ENCODE results near the gene RASGRP1.

Gene RASGRP1

DNA sequence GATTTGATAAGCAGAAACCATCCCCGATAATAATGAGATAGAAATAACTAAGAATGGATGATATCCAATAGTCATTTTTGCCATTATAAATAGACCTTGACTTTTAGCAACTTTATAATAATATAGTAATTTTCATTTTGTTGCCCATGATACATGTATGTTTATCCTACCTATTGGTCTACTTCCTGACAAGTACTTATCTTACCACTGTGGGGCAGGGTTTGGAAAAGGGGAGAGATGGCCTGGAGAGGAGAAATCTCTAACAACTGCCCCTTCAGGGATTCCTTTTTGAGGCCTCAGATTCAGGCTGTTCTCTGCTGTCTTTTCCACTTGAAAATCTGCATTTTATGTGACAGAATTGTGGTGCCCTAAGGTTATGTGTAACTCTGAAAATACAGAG lies 68.5 kb downstream of the RASGRP1 start:
- no peak for DNase-seq

DNA sequence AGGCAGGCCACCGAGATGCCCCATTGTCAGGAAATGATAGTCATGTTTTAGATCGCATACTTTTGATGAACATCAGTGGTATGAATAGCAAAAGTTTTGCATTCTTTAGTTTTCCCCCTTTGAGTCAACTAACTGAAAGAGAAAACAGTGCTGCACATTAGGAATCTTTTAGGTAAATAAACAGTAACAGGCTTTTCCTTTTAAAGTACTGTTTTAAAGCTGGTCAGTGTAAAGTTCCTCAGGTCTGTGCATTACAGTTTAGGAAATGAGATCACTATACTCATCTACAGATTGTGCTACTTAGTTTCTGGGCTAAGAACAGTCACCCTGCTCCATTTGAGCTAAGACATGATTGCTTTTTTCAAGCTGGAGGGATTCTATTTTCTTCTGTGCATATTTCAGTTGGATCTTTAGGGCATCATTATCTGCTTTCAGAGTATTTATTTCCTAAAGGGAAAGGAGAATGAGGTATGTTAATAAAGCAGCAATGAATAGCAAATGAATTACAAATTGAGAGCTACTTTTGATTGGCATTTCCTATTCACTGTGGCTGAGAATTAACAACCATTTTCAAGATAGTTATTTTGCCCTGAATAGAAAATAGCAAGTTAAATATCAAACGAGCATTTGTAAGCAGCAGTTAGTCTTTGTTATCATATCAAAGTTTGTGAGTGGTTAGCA lies 74.2 kb downstream of the RASGRP1 start:
- no peak for DNase-seq

DNA sequence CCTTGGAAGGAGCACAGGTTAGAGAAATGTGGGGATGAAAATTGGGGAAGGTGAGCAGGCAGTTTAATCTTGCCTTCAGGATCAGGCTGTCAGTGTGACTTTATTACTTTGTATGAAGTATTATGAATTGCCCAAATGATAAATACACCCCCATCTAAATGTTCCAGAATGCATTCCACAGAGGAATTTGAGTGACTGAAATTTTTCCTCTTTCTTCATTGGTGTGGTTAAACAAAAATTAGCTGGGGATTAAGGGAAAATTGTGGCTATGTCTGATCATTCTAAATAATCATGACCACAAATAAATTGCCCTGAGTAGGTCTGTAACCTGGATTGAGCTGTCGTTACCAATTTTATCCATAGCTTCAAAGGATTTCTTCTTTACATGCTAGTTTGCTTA lies 77.2 kb downstream of the RASGRP1 start:
- DNase-seq: no peak

DNA sequence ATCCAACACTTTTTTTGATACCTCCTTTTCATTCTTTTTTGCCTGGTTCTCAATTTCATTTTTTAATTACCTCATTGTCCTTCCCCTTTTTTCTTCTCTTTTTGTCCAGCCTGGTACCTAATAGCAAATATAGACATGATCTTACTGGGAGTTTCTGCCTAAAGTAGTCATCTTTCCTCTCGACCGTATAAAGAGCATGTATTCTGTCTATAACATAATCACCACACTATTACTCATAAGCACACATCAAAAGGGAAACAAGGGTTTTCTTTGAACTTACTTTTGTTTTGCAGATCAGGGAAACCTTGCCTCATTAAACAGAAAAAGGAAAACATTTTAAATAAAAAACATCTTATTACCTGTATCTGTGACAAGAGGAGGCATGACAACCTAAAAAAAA lies 77.7 kb downstream of the RASGRP1 start:
- DNase-seq: no peak

DNA sequence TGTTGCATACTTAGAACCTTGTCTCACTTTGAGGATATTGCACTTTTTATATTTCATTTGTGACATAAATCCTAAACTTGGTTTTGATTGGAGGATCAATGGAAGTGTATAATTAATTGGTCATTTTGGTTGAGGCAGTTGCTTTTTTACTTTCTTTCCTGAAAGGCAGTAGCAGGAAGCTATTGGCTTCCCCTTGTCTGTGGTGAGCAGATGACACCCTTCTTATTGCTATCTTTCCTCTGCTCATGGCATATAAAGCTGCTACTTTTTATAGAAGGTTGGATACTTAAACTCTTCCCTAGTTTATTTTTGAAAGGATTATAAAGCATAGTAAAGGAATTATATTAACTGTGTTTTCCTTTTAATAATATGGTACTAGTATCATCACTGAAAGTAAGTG lies 82.0 kb downstream of the RASGRP1 start:
- no peak for DNase-seq

DNA sequence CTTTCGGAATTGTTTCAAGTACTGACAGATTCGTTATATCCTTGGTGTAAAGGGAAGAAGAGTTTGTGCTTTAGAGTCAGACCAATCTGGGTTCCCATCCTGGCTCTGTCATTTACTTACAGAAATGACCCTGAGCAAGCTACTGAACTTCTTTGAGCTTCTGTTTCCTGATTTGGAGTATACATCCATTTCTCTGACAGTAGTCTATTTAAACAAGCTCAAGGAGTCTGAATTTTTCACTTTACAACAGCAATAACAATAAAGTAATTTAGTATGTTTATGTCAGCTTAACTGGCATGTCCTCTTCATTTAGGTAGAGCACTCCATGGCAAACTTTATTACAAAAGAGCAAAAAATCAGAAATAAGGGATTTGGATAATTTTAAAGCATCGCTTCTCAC lies 82.9 kb downstream of the RASGRP1 start:
- DNase-seq: no peak

DNA sequence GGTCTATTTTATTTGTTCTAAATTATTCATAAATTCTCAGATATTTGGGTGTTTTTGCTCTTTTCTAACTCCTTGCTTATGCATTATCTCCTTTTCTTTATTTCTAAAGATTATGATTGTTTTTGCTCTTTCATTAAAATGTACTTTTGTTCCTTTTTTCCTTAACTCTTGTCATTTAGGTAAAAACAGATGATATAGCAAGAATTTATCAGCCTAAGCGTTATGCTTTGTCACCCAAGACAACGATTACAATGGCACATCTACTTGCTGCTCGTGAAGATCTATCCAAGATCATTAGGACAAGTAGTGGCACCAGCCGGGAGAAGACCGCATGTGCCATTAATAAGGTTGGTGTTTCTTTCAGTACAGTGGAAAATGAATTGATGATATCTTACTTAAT lies 83.5 kb downstream of the RASGRP1 start:
- no peak for DNase-seq

DNA sequence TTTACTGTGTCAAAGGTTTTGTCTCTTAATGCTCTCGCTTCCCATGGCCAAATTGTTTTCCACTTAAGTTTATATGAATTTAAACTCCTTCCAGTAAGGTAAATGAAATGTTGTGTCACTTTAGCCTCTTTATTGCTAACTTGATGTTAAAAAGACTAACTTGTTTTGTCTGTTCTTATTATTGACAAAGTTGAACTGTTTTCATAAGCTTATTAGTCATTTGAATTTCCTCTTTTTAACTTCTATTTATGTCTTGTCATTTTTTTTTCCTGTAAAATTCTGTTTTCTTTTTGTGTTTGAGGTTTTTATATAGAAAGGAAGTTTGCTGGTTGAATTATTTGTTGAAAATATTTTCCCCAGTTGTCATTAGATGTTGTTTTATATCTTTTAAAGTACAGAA lies 84.9 kb downstream of the RASGRP1 start:
- no peak for DNase-seq

DNA sequence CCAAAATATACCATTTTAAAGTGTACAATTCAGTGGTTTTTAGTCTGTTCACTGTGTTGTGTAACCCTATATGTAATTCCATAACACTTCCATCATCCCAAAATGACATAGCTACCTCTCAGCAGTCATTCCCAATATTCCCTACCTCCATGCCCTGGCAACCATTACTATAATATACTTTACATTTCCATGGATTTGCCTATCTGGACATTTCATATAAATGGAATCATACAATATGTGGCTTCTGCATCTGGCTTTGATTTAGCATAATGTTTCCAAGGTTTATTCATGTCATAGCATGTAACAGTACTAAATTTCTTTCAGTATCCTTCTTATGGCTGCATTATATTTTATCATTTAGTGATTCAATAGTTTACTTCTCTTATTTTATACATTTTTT lies 85.3 kb downstream of the RASGRP1 start:
- no peak for DNase-seq

DNA sequence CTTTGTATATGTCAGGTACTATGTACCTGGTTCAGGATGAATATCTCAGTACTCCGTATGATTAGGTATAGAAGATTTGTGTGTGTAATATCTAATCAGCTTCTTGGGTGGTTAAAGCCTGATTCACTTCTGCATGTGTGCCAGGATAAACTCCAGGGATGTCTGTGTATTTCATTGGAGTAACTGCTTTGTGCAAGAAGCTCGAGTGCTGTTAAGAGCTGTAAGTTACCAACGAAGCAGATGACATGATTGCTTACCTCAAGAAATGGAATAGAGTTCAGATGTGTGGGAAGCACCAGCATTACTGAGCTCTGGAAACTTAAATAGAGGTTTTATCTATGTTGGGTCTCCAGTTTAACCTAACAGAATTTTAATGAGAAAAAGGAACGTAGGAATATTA lies 87.0 kb downstream of the RASGRP1 start:
- no peak for DNase-seq

DNA sequence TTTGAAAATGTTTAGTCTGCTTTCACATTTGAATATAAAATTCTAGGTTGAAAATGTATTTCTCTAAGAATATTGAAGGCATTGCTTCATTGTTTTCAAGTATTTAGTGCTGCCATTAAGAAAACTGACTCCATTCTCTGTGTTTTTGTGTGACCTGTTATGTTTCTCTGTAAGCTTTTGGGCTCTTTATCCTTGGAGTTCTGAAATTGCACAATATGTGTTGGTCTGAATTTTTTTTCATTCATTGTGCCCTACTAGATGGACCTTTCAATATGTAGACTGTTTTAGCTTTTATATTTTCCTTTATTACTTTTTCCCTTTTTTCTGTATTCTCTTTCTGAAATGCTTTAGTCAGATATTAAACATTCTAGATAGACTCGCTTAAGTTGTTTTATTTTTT lies 88.5 kb downstream of the RASGRP1 start:
- no peak for DNase-seq

DNA sequence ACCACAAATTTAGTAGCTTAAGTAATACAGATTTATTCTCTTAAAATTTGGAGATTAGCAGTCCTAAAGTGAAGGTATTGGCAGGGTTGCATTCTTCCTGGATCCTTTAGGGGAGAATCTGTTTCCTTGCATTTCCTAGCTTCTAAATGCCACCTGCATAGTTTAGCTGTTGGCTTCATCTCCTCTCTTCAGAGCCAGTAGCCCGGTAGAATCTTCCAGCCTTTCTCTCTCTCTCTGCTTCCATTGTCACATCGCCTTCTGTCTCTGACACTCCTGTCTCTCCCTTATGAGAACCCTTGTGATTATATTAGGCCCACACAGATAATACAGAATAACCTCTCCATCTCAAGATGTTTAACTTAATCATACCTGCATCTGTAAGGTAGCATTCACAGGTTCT lies 89.3 kb downstream of the RASGRP1 start:
- no peak for DNase-seq

DNA sequence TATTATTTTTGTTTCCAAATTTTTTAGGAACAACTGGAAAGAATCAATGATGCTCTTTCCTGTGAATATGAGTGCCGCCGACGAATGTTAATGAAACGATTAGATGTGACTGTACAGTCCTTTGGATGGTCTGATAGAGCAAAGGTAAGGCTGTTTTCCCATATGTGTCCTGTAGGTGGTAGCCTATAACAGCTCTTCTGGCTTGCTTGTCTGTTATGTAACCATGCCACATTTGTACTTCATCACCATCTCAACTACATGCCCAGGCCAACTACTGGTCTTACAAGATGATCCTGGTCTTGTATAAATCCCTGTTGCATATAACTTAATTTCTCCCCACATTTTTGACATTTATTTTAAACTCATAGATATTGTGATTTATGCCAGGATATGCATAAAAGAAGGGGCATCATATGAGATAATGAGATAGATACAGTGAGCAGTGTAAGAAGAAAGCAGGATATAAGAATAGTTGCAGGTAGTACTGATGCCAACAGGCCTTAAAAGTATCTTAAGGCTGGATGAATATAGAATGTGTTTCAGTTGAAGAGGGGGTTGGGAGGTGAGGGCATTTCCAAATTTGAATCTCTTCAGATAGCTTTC lies 90.4 kb downstream of the RASGRP1 start:
- DNase-seq: no peak

DNA sequence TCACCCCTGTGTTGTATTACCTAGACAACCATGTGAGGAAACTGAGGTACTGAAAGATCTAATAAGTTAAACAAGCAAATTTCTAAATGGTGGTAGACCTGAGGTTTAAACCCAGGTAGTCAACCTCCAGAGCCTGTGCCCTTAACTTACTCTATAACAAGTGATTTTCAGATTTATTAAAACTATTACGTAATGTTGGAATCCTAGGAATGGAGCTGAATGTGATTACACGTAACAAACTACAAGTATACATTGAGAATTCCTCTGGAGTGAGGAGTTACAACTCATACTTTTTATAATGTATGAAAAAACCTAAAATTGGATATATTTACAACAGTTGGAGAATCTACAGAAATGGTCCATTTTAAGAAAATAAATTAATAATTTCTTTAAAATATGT lies 92.6 kb downstream of the RASGRP1 start:
- DNase-seq: no peak

DNA sequence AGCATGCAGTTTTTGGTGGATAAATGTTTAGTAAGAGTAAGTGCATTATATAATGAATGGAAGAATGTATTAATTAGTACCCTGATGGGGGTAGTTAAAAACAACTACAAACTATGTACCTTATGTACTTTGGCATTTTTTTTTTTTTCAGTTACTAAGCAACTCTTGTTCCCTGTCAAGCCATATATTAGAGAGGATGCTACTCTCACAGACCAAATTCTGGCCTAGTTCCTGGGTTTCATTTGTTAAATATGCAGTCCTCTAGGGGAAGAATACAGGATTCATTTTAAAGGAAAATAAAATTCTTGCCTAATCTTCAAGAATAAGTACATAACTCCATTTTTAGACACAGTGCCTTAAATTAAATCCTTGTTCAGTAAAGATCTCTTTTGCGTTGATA lies 93.8 kb downstream of the RASGRP1 start:
- DNase-seq: no peak

DNA sequence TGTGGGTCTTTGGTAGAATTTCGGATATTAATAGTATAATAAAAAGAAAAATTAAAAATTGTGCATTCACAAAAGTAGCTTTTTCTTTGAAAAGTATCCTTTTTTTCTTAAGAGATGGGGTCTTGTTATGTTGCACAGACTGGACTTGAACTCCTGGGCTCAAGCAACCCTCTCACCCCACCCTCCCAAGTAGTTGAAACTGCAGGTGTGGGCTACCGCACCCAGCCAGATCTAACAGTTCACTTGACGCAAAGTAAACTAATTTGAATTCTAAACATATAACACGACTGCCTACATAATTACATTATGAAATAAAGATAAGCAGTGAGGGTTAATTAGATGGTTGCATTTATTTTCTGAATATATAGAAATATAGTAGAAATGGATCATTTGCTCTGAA lies 99.9 kb downstream of the RASGRP1 start:
- no peak for DNase-seq

DNA sequence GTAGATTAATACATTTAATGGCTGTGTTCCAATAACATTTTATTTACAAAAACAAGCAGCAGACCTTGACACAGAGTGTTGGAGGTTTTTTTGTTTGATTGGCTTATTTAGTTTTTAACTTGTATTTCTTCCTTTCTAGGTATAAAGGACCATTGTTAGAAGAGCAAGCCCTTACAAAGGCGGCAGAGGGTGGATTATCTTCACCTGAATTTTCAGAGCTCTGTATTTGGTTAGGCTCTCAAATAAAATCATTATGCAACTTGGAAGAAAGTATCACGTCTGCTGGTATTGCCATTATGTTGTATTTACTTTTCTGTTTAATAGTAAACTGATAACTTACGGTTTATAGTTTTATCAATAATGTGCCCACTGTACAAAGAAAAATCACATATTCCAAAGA lies 100.7 kb downstream of the RASGRP1 start:
- no peak for DNase-seq

DNA sequence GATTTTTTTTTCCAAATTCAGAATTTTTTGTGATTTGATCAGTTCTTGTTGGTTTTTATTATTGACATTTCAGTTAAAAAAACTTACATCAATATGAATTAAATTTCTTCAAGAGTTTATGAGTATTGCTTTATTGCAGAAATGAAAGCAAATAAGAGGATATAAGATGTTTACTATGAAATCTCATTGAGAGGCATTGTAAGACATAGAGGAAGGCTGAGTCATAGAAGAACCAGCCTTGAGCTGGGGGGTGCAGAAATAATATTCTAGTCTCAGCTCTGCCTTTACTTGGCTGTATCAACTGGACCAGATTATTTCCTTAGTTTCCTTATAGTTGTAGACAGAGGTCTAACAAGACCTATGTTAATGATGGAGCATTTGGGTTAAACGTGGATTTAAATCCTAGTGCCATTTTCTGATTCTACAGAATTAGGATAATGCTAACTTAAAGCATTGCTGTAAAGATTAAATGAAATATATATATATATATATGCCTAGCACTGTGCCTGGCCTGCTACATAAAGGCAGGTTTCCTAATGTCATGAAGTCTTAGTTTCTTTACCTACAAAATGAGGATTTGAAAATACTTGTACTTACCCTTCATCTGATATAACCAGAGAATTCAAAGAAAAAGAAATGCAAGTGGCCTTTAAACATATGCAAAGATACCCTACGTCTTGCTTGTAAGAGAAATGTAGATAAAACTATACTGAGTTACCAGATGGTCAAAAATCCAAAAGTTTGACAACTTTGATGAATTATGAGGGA lies 103.4 kb downstream of the RASGRP1 start:
- no peak for DNase-seq

DNA sequence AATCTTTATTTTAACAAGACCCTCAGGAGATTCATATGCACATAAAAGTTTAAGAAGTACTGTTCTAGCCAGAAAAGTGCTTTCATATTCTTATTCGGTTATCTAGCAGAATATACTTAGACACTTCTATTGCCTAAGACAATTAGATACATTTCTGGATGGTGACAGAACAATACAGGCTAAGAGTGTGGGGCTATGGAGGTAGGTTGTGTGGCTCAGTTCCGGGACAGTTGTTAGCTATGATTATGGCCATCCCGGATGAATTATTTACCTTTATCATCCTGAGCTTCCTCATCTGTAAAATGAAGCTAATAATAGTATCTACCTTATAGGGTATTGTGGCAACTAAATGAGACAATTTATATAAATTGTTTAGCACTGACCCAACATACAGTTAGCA lies 104.1 kb downstream of the RASGRP1 start:
- no peak for DNase-seq

DNA sequence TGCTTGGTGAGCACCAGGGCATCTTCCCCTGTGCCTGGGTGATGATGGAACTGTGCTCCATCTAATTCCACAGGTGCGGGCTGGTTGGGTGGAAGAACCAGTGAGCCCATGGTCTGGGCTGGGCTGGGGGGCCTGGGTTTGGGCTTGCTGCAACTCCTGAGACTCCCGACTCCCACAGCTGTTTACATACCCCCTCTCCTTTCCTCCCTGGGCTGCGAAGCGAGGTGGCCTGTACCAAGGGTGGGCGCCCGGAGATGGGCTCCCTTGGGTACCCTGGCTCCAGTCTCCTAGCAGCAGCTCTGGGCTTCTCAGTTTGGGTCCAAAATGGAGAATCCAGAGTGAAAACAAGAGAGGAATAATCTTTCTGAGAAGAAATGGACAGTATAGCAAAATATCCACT lies 105.1 kb downstream of the RASGRP1 start:
- no peak for DNase-seq

DNA sequence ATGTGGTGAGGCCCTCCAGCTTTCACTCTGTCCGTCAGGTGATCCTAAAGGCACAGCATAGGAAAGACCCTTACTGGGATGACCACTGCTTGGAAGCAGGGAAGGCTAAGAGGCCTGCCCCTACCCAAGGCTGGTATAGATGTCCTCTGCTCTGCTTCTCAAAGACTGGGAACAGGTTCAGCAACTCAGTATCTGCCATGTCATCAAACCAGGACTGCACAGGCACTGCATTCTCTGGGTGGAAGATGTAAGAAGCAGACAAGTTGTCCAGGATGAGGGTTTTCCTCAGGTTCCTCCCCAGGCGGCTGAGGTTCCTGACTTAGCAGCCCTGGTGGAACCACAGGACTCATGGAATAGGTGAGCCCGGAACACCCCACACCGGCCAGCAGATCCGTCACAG lies 106.0 kb downstream of the RASGRP1 start:
- DNase-seq: no peak

DNA sequence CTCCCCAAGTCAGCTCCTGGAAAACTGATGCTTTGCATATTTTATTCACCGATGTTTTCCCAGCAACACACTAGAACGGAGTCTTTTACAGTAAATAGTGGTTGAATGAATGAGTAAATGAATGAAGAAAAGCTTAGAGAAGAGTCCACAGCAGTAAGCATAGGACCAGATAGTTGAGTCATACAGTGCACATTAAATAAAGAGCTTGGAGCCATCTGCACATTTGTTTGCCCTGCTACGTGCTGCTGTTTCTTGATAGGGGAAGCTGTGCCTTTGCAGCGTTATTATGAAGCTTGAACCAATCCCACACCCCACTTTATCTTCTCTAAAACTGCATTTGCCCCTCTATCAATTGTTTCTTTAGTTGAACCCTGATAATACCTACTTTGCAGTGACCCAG lies 109.5 kb downstream of the RASGRP1 start:
- no peak for DNase-seq

DNA sequence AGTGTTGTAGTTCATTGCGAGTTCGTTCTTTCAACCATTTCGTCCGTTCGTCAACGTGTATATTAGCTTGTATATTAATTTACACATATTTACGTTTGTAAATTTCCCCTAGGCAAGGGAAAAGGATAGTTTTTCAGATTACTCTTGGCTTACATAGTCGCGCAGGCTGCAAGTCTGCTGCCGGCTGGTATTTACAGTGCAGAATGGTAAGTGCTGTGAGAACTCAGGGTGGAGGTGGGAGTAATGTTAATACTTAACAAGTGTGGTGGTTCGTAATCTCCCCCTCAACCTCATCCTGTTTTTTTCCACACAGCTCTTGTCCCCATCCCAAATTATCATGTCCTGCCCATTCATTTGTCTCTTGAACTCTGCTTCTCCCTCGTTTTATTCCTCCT lies 109.9 kb downstream of the RASGRP1 start:
- DNase-seq: no peak

DNA sequence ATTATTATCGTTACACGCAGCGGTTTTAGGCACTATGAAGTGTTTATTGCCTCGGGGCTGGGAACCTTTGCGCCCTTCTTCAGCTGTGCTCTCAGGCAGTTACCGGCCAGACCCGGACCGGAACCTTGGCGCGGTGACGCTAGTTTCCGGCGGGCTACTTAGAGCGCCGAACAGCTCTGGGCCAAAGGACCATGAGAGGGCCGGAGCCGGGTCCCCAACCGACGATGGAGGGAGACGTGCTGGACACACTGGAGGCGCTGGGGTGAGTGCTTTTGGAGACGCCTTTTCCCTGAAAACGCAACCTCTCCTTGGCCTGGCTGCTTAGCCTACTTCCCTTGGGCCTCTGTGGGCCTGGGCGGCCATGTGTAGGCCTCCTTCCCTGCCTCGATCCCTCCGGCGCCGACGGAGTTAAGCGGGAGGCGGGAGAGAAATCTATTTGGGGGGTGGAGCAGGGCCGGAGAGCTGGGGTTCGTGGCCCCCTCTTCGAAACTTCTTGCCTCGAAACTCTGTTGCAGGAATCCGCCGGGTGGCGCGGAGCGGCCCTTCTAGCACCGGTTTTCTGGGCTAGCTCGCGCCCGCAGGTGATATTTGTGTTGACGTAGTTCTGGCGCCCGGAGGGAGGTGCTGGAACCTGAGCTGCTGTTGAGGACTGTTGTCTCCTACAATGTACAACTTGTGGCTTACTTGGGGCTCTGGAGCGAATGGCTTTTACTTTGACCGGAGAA lies 110.5 kb downstream of the RASGRP1 start, which contains the start of gene FAM98B:
TSS of gene FAM98B (plus strand) at position 157 of the 725 bp plus-strand sequence. CDS start at position 192, 35 bp downstream.
- peak; percentile 99 for DNase-seq

Data from activated CD8-positive, alpha-beta memory T cell treated with anti-CD3 and anti-CD28 coated beads for 24 hours (primary cell).